ENCODE results near the gene GSX1.
"Not testable (repeated sequence)": the region's sequence is repeated elsewhere in the genome, so short reads cannot be mapped to it uniquely, and the experiment has no call there.

Gene GSX1

DNA sequence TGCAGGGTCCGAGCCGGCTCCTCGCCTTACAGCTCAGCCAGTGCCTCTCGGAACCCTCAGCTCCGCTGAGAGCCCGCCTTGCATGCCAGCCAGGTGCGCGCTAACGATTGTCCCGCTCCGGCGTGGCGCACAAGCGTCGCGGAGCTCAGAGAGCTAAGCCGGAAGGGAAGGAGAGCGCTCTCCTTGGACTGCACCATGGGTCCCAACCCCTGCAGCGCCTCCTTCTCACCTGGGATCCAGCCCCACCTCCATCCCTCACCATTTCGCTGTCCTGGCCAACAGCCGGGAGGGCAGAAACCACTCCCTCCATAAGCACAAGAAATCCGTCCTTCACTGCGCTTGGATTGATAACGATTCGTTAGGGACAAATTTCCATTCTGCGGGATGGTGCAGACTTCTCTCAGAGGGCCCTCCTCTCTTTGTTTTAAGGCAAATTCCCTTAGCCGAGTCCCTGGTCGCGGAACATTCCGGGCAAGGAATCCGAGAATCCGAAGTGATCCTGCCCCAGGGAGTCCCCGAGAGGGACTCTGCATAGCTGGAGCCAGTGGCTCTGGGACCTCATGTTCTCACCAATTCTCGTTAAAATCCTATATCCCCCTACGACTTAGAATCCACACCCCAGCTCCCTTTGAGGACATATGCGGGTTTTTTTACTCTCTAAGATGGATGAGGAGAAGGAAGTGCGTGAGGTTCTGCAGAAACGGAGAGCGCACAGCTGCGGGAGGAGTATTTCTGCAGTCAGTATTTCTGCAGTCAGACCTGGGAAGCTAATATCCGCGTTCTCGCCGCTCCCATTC lies 2.8 kb downstream of the GSX1 start:
- no peak for DNase-seq

DNA sequence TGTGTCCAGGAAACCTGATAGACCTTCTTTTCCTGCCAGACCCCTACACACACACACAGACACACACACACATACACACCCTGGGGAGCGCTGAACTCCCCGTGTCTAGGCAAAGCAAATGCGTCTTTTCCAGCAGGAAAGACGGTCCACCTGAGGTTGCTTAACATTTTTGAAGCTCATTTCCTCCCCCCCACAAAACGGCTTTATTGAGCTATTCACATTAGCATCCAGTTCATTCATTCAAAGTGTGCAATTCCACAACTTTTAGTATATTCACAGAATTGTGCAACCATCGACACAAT lies 3.4 kb downstream of the GSX1 start:
- no peak for DNase-seq

DNA sequence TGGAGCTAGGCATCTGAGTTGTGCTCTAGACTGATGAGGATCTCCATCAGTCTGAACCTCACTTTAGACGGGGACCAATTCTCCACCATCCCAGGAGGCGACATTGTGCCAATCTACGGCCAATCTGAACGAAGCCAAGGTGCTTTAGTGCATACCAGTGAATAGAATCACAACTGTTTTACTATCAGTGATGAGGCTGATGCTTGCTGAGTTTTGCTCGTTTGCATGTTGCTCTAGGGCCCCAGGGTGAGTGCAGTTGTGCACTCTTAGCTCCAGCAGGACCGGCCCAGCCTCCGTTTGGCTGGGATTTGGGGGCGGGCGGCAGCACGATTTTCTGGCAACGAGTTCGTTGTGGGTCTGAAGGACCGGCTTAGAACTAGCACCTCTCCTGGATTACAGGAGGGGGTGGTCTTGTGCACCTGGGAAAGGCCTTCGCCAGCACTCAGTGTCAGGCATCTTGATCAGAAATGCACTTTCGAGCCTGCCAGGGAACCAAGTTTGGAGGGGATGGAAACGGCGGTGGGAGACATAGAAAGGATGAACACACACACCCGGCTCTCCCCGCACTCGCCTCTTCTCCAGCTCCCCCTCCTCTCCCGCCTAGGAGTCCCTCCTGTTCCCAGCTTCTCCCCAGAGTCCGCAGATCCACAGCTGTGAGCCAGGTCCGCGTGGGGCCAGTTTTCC lies 4.4 kb downstream of the GSX1 start:
- no peak for DNase-seq

DNA sequence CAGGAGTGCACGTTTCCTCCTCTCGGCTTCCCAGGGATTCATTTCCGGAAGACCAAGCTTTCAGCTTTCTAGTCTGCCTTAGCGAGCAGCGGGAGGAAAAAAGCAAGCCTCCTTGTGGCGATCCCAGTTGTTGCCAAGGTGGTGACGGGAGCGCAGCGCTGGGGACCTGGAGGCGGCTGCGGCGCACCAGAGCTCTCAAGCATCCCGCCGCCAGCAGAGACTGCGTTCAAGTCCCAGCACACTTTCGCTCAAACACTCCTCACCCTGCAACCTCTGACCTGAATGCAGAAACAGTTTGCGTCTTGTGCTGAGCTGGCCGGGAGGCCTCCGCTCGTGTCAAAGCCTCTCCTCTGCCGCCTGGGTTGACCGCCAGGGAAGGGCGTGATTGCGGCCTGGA lies 4.9 kb downstream of the GSX1 start:
- no peak for DNase-seq

DNA sequence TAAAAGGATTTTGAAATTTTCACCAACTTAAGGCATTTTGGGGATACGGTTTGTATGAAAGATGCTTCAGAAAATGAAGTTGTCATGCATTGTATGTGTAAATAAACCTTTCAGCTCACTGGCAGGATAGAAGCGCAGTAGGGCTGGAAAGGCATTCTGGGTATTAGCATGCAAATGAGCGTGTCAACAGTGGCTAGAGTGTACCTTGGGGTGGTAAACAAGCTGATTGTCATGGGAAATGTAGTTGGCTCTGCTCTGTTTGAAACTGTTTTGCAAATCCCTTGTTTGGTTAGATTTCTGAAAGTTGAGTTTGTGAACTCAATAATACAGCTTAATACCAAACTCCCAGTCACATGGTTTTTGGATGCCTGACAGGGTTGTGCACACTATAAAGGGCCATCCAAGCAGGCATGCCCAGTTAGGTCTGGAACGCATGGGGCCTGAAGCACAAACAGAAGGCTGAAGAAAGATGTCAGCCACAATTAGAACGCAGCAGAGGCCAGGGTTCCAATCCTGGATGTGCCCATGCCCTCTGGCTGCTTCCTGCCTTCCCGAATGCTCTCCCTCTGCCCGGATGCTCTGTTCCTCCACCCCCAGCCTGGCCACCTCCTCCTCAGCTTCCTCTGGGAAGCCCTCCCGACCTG lies 14.6 kb downstream of the GSX1 start:
- DNase-seq = no peak

DNA sequence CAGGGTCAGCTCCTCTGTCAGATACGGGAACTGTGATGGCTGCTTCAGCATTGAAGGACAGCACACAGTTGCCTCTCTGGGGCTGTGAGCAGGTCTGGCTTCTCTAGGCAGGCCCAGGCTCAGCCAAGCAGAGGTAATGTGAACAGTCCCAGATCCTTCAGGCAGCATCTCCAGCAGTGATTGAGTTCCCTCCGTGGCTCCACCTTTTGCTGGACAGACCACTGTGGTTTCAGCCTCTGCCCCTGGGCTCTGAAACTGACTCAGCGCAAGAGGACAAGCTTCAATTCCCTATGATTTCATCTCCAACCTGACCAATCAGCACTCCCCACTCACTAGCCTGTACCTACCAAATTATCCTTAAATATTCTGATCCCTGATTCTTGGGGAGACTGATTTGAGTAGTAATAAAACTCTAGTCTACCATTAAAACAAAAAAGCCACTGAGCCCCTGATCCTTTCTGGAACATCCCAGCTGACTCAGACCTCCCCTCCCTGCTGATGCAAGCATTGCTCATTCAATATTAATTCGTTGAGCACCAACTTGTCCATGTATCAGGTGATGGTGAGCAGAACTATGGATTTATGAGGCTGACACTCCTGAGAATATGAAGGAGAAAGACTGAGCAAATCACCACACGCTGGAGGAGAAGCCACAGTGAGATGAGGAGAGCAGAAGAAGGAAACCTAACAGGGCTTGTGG lies 16.7 kb downstream of the GSX1 start:
- no peak for DNase-seq

DNA sequence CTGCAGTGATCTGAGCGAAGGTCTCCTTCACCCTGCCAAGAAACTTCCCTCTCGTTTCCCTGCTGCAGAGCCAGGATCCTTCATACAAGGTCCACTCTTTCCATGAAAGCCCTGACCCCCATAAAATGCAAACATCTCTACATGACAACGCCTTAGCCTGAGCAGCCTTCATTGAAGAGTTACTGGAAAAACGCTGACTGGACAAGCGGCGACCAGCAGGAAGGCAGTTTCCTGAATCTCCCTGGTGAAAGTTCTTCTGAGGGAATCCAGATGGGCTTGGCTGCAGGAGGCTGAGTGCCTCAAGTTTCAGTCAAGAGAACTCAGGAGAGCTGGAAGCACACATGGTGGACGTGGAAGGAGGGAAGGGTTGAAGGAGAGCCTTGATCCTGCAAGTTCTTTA lies 17.7 kb downstream of the GSX1 start:
- no peak for DNase-seq

DNA sequence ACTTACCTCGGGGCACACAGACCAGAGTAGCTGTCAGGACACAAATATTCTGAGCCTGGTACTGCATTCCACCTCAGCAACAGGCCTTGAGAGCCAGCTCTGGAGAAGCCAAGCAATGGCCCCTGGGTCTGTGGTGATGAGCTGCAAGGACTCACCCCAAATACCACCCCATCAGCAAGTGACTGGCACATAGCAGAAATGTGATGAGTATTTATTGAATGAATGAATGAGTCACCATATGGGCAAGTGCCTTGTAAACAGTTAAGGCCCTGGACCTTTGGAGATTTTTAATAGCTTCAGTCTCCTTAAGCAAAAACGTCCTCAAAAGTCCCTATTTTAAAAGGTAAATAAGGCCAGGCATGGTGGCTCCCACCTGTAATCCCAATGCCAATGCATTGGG lies 18.2 kb downstream of the GSX1 start:
- no peak for DNase-seq

DNA sequence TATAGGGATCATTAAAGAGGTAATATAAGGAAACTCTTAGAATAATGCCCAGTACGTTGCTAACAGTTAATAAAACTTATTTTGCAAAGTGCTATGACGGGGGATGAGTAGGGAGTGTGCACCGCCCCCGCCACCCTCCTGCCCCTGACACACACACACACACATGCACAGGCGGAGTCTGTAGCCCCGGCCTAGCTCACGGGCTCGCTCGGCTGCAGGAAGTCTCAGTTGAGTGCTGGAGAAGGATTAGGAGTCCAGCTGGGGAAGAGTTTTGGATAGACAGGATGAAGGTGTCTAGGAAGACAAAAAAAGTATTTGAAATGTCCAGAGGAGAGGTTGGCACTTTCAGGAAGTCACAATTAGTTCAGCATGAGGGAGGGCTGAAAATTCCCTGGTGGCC lies 21.5 kb downstream of the GSX1 start:
- DNase-seq = no peak

DNA sequence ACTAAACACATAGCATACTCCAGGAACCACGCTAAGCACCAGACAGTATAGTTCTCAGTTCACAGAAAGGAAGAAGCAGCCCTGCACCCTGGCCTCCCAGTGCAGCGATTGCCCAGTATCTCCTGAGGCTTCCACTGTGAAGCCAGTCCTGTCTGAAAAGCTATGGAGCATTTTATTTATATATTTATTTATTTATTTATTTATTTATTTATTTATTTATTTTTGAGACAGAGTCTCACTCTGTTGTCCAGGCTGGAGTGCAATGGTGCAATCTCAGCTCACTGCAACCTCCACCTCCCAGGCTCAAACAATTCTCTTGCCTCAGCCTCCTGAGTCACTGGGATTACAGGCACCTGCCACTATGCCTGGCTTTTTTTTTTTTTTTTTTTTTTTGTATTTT lies 25.5 kb downstream of the GSX1 start:
- not testable (repeated sequence) for DNase-seq

DNA sequence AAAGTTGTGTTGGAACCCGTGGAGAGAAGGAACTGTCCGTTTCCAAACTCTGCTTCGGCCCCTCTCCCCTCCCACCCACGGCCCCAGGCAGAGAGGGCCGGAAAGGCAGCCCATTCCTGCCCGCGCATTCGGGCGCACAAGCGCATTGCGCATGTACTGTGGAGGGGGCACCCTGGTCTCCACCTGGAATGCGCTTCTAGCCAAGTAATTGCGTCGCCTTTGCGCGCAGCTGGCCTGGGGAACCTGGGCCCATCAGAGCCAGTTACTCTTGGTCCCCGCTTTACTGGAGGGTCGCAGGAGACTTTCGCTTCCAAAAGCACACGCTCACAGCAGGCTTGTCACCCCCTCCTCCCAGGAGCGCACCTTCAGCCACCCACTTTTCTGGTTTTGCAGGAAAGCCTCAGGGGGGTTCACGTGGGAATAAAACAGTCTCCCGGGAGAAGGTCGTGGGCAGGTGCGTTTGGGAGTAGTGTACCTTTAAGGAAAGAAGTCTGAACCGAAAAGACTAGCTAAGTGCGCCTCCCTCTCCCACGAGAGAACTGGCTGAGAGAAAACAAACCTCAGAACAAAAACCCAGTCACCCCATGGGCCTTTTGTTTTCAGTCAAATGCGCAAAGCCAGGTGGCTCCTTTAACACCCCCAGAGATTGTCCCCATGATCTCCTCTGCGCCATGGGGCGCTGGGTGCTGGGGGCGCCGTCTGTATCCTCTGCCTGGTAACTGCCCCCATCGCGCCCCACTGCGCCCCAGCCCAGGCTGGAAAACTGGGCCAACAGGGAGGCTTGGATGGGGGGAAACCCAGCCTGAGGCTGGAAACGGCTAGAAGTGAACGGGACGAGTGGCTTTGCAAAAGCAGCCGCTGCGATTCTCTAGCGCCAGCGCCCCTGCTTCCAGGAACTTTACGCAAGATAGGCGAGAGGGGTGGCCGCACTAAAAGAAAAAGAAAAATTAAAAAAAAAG lies 28.5 kb downstream of the GSX1 start:
- DNase-seq = no peak

DNA sequence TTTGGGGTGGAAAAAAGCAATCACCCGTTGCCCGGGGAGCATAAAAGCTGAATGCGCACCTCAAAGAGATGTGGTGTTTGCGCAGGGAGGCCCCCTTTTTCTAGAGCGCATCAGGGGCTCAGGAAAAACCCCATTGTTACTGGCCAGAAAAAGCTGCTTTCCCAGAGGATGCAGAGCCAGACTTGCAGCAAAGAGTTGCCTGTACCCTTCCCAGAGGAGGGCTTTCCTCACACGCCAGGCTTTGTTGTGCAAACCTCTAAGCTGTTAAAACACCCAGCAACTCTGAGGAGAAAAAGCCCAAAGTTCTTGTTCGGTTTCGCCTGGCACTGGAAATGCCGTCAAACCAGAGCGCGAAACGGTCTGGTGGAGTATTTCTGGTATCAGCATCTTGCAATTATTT lies 29.3 kb downstream of the GSX1 start:
- no peak for DNase-seq

DNA sequence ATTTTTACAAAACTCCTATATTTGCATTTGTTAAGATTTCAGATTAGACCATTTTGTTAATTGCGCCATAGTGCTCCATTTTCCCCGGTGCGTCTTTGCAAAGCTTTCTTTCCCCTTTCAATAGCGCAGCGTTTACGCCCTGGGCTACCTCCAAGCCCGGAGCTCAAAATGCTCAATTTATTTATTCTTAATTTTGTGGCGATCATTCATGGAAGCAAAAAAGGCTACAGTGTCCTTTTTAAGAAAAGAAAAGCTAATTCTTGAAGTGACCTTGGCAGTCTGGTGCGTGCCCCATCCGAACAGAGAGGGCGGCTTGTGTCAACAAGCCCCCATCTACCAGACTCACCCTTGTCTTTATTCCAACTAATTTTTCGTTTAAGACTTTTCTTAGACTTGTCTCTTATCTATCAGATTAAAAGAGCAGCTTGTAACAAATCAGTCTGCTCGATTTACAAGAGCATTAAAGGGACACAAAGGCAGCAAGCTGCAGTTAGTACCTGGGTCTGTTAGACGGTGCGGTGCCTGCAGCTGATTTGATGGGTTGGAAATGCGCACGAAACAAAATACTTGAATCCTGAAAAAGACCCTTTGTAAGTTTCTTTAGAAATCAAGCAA lies 30.1 kb downstream of the GSX1 start:
- no peak for DNase-seq

DNA sequence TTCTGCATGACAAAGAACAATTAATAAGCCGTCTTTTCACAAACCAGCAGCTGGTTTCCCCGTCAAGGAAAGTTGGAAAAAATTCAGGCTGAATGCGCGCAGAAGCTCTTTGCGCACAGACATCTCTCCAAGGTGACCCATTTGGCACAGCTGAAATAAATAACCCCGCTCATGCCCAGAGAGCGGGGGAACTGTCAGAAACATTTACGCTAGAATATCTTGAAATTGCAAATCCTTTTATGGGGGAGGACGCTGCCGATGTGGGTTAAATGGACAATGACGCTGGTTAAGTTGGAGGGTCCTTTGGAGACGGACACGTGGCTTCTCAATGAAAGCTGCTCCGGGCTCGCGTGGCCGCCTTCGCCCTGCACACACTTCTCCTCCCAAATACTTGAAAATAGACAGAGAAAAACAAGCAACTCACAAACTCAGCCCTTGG lies 30.6 kb downstream of the GSX1 start:
- DNase-seq = no peak

DNA sequence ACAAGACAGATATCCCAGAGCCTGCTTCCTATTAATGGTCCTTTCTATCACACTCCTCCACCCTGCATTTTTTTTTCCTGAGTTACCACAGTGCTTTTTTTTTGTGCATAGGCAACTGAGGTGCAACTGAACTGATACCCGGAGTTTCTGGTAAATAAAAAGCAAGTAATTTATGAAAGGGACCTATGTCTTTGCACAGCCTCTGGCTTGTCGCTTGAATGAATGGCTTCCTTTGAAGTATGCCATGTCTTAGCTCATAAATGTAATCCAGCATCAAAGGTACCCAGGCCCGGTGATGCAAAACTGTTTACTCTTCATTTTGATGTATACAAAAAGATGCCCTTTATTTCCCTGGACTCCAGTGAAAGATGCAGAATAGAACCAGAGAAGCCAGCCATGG lies 31.8 kb downstream of the GSX1 start:
- no peak for DNase-seq

DNA sequence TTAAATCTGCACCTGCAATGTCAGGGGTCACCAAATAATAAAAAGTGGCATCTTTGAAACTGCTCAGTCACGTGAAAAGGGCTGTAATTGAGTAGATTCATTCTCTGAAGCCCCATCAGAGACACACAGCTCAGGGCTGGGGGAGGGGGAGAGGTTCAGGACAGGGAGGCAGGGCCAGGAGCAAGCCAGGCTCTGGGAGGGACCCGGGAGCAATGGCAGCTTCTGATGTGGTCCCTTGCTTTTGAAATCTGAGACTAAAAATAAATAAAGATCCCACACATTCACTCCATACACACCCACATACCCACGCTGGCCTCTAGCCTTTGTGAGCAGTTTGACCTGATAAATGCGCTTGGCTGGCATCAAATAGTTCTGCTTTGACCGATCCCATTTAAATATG lies 32.8 kb downstream of the GSX1 start:
- DNase-seq = no peak

DNA sequence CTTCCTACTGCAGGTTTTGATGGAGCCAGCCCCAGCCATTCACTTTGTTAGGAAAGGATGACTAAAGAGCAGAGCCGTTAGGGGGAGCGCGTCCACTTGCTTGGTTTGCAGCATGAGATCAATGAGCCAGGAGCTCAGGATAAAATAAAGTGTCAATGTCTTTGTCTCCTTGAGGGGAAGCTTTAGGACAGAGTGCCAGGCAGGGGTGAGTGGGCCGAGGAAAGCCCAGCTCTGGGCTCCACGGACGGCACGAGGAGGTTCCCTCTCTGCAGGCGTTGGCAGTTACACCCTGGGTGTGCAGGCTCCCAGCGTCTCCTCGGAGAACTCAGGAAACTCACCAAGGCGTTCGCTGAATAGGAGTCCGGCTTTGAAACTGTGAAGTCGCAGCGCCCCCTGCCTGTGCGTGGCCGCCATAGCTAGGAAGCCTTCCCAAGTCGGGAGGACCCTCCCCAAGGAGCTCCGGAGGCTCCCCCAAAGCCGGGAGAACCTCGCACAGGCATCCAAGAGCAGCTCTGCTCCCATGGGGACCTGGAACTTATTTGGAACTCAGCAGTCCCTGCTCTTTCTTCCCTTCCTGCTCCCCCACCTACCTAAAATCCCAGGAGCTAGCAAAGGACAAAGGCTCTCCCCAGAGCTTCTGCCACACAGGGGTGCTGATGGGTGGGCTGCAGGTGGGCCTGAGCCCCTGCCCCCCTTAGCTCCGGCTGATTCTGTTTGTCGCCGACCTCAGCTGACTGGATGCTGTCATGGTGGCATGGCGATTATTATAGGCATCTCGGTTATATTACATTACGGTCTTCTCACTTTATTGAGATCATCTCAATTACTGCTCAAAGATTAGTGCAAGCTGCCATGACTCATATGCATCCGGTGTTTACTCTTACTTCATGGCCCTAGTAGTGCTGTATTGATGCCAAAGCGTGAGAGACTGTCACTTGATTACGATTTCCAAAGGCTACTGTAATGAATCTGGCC lies 34.4 kb downstream of the GSX1 start:
- peak; percentile 71 for DNase-seq

DNA sequence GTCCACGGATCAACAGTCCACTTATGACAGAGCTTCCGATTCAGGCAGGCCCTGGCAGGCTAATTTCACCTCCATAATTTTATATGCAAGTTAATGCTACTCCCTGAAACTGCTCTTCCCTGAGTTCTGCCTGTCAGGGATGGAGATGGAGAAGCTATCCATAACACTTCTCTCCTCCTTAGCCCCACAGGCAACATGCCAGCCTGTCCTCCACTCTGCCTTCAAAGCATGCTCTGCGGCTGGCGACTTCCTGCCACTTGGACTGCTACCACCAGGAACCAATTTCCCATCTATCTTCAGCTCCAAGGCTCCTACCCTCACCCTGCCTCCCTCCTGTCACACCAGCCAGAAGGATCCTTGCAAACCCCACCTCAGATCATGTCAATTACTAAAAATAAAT lies 35.4 kb downstream of the GSX1 start:
- no peak for DNase-seq

DNA sequence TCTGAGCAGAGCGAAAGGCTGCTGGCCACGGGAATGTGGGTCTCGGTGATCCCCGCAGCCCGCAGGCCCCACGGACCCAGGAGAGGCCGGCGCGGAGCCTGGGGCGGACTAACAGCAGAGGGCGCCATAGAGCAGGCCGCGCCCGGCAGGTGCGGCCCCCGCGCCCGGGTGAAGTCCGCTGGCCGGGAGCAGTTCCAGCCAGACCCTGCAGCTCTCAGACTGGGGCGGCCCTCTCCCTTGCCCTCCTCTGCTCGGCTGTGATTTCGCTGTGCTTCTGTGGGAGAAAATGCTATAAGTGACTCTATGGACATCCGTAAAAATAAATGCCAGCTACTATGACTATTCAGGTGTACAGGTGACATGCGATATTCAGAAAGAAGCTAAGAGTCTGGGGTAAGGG lies 37.7 kb downstream of the GSX1 start:
- no peak for DNase-seq

DNA sequence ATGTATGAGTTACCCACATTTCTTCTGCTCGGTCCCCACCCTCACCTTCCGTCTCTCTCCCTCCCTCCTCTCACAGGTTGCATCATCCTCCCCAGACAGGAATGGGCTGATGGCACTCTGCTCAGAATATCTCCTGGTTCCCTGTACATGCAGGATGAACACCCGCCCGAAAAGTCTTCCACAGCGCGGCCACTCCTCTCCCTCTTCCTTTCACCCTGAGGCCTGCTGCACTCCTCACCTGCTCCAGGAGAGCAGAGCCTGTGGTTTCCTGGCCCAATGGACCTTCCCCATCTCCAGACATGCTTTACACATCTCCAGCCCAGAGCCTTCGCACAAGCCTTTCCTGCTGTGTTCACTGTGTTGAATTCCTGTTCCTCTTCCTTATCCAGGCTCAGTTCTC lies 40.9 kb downstream of the GSX1 start:
- DNase-seq = no peak

DNA sequence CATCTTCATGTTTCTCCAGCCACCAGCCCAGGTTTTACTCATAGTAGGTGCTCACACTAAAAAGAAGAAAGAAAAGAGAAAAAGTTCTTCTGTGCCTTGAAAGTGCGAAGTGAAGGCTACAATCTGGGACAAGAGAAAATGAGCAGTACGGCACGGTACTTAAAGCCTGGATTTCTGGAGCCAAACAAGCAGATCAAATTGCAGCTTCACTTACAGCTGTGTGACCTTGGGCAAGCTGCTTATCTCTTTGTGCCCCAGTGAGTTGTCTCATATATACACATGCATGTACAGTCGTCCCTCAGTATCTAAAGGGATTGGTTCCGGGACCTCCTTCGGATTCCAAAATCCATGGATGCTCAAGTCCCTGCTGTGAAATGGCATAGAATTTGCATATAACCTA lies 41.8 kb downstream of the GSX1 start:
- no peak for DNase-seq

All from NCI-H1694 (cell line).